ENCODE results near the gene ZNF410. TPM values are rescaled to one million over a fixed set of nuclear protein-coding genes. Genes with fewer than 3 reads are reported as not detected.
"Not testable (repeated sequence)": the region's sequence is repeated elsewhere in the genome, so short reads cannot be mapped to it uniquely, and the experiment has no call there.

The ZNF410 gene, protein sequence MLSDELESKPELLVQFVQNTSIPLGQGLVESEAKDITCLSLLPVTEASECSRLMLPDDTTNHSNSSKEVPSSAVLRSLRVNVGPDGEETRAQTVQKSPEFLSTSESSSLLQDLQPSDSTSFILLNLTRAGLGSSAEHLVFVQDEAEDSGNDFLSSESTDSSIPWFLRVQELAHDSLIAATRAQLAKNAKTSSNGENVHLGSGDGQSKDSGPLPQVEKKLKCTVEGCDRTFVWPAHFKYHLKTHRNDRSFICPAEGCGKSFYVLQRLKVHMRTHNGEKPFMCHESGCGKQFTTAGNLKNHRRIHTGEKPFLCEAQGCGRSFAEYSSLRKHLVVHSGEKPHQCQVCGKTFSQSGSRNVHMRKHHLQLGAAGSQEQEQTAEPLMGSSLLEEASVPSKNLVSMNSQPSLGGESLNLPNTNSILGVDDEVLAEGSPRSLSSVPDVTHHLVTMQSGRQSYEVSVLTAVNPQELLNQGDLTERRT
- 10 to 100 TPM; 44.6 to 55.3 (median 48.1) TPM for polyA plus RNA-seq (ENCODE audit: insufficient read depth in 1 of 5, insufficient read length in 5 of 5, low replicate concordance in 1 of 5)
- long read RNA-seq, donor 1, transcript ZNF410-211 (12 exons, 2,601 nt), result major isoform, 7 of 10 reads
- long read RNA-seq, donor 1, partial matches to known transcripts, result 0 of 10 reads
- long read RNA-seq, donor 1, other reads (novel, unspliced or antisense), result 0 of 10 reads
- long read RNA-seq, donor 2, partial matches to known transcripts, result 0 of 4 reads
- long read RNA-seq, donor 2, other reads (novel, unspliced or antisense), result 0 of 4 reads
- long read RNA-seq, donor 3, partial matches to known transcripts, result 6 of 10 reads
- long read RNA-seq, donor 3, other reads (novel, unspliced or antisense), result 0 of 10 reads
- long read RNA-seq, donor 4, partial matches to known transcripts, result 0 of 3 reads
- long read RNA-seq, donor 4, other reads (novel, unspliced or antisense), result 0 of 3 reads
- long read RNA-seq, donor 5, transcript ZNF410-211 (12 exons, 2,601 nt), result major isoform, 5 of 5 reads
- long read RNA-seq, donor 5, partial matches to known transcripts, result 0 of 5 reads
- long read RNA-seq, donor 5, other reads (novel, unspliced or antisense), result 0 of 5 reads
- long read RNA-seq, donor 6, transcript ZNF410-211 (12 exons, 2,601 nt), result major isoform, 7 of 9 reads
- long read RNA-seq, donor 6, partial matches to known transcripts, result 0 of 9 reads
- long read RNA-seq, donor 6, other reads (novel, unspliced or antisense), result 0 of 9 reads
- long read RNA-seq, donor 7, transcript ZNF410-211 (12 exons, 2,601 nt), result major isoform, 6 of 7 reads
- long read RNA-seq, donor 7, partial matches to known transcripts, result 0 of 7 reads
- long read RNA-seq, donor 7, other reads (novel, unspliced or antisense), result 0 of 7 reads
- long read RNA-seq, donor 8, partial matches to known transcripts, result 0 of 4 reads
- long read RNA-seq, donor 8, other reads (novel, unspliced or antisense), result 0 of 4 reads

DNA sequence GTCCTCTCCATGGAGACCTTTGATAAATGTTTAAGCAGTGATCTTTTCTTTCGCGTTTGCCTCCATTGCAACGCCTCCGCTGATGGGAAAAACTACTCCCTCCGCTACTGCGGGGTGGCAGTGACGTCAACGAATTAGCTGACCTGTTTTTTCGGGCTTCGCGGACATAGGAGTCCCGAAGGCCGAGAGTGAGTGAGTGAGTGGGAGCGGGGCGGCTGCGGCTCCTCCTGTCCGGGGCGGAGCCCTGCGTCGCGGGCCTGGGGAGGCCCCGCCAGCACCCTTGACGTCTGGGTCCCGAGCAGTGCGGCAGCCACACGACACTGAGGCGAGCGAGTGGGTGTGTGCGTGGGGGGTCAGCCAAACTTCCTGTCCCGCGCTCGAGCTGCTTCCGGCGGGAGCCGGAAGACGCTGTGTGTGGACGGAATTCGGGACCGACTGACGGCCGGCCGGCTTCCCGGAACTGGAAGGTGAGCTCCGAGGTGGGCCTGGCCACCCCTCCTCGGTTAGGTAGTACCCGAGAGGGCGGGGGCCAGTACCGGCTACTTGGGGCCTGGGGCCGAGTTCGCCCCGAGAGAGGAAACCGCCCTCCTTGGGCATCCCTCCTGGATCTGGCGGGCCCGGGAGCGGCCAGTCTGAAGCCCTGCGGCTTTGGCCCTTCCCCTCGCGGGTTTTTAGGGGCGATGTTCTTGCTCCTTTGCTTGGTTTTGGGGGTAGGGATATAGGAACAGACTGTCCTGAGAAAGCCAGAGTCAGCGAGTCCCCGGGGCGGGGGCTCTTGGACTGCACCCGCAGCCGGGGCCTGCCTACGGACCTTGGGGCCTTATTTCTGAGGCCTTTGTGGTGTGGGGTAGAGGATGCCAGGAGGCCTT, at the start of gene ZNF410:
Gene ZNF410 (plus strand): TSS at position 411 of the 869 bp plus-strand sequence. CDS start 5,317 bp downstream, outside the sequence.
- DNase-seq, result peak; percentile 94 to 95

DNA sequence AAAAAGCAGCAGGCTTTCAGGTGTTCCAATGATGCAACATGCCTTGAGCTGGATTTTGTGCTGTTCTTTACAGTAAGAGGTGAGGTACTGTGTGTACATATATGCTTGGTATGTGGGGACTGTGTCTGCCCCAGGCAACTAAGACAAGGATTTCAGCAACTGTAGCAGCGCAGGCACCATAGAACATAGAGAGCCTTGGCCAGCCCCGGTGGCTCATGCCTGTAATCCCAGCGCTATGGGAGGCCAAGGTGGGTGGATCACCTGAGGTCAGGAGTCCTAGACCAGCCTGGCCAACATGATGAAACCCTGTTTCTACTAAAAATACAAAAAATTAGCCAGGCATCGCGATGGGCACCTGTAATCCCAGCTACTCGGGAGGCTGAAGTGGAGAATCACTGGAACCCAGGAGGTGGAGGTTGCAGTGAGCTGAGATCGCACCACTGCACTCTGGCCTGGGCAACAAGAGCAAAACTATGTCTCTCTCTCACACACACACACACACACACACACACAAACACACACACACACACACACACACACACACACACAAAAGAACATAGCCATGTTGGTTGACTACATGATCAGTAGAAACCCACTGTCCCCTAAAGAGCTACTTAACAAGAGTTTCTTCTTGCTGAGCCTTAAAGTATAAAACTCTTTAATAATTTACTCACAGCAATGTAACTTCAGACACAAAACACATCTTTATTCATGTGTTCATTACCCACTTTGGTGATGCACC, 48.2 kb upstream of the ZNF410 start:
- not testable (repeated sequence) for DNase-seq

GRCh38 chr14:73842201-73842600, 44.5 kb upstream of the ZNF410 start:
- DNase-seq, result no peak

- DNase-seq, result no peak
These were observed 43.8 kb upstream of the ZNF410 start for GRCh38 chr14:73842851-73843250.

GRCh38 chr14:73843296-73843695, 43.4 kb upstream of the ZNF410 start:
- no peak for DNase-seq

DNA sequence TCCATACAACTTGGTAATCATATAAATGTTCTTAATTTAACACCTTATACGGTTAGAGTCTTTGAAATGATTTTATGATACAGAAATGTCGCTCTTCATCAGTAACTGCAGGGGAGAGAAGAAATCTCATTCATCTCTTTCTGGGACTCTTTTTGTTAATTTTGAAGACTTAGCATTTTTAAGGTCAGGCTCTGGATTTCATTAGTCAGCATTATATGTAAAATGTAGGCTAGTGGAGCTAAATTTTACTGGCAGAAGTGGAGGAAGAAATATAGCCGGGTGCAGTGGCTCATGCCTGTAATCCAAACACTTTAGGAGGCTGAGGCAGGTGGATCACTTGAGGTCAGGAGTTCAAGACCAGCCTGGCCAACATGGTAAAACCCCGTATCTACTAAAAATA, 39.7 kb upstream of the ZNF410 start:
- no peak for DNase-seq

DNA sequence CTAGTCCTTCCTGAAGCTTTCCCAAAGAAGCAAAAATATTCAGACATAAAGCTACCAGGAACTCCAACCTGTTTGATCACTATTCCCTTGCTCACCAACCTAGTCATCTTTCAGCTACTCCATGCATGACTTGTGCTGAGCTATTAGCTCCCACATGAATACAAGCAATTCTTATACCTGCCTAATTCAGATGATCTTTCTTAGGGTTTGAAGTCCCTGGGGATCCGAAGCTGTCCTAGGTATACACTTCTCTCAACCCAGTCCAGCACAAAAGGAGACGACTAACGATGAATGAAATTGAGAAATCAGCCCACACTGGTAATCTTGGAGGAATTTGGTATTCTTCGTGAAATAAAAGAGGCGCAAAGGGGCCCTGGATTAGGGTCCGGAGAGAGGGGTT, 35.7 kb upstream of the ZNF410 start:
- no peak for DNase-seq

- DNase-seq, result peak; percentile 97 to 98
These were observed 34.9 kb upstream of the ZNF410 start, which contains the start of gene PTGR2 for GRCh38 chr14:73851567-73852382. Gene PTGR2 (plus strand): TSS chr14:73851831. CDS start chr14:73858863, 7,032 bp downstream.

- DNase-seq, result no peak
These were observed 27.5 kb upstream of the ZNF410 start for GRCh38 chr14:73859145-73859544.

DNA sequence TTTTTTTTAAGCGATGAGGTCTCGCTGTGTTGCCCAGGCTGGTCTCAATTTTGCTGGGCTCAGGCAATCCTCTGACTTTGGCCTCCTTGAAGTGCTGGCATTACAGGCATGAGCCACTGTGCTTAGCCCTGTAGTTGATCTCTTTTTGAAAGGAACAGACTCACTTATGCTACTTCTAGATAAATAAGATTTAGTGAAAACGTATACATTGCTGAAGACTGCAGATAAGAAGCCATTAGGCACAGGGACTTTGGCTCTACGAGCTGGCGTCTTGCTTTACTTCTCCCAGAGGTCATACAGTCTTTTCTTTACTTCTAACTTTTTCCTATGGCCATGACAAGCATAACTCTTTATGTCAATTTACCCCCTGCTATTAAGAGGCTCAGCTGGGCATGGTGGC, 25.6 kb upstream of the ZNF410 start:
- no peak for DNase-seq

DNA sequence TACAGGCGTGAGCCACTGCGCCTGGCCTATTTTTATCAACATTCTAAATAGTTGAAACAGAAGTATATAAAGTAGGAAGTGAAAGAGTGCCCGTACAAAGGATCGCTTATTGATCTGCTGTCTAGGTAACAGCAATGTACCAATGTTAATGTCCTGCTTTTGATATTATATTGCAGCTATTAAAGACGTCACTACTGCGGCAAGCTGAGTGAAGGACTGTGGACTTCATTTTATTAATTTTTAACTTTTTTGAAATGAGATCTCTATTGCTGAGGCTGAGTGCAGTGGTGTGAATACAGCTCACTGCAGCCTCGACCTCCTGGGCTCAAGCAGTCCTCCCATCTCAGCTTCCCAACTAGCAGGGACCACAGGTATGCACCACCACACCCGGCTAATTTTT, 24.2 kb upstream of the ZNF410 start:
- DNase-seq, result no peak

- DNase-seq, result no peak
These were observed 23.4 kb upstream of the ZNF410 start for GRCh38 chr14:73863209-73863608.

DNA sequence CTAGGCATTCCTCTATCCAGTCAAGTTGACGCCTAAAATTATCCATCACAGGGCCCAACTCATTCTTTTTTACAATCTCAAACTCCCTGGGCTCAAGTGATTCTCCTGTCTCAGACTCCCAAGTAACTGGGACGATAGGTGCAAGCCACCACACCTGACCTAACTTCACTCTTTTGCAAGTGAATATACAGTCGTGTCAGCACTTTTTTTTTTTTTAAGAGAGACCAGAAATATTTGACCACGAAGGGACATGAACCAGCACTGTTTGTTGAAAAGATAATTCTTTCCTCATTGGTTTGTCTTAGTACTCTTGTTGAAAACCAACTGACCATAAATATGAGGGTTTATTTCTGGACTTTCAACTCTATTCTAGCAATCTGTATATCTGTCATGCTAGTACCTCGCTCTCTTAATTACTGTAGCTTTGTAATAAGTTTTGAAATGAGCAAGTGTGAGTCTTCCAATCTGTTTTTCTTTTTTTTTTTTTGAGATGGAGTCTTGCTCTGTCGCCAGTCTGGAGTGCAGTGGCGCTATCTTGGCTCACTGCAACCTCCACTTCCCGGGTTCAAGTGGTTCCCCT, 21.0 kb upstream of the ZNF410 start:
- DNase-seq, result no peak

GRCh38 chr14:73869754-73870153, 16.9 kb upstream of the ZNF410 start:
- not testable (repeated sequence) for DNase-seq

DNA sequence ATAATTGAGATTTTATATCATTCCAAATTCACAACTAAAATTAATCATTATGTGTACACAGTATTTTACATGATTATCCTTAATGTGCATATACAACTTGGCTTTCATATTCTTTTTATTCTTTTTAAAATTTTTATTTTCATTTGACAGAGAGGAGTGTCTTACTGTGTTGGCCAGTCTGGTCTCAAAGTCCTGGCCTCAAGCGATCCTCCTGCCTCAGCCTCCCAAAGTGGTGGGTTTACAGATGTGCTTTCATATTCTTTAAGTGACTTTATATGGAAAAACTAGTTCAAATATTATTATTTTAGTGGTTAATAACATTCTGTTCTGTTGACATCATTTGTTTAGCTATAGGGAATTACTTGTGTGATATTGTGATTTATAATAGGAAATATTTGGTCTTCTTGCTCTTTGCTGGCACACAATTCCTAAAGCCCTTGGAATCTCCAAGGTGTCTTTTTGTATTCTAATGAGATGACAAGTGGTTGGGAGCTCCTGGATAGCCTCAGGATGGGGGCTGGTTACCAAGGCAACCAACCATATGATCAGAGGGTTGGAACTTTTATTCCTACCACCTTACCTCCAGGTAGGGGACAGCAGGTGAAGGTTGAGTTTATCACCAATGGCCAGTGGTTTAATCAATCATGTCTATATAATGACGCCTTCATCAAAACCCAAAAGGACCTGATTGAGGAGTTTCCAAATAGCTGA, 16.0 kb upstream of the ZNF410 start:
- no peak for DNase-seq

DNA sequence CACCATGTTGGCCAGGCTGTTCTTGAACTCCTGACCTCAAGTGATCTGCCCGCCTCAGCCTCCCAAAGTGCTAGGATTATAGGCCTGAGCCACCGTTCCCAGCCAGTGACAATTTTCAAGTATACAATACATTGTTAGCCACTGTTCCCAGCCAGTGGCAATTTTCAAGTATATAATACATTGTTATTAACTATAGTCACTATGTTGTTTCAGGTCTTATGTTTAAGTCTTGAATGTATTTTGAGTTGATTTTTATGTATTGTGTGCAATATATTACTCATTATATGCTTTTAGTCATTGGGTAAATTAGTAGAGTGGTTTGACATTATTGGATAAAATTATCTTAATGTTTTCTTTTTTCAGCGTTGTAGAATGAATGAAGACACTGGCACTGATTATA, 13.0 kb upstream of the ZNF410 start:
- no peak for DNase-seq

GRCh38 chr14:73877790-73878189, 8.9 kb upstream of the ZNF410 start:
- DNase-seq, result no peak

DNA sequence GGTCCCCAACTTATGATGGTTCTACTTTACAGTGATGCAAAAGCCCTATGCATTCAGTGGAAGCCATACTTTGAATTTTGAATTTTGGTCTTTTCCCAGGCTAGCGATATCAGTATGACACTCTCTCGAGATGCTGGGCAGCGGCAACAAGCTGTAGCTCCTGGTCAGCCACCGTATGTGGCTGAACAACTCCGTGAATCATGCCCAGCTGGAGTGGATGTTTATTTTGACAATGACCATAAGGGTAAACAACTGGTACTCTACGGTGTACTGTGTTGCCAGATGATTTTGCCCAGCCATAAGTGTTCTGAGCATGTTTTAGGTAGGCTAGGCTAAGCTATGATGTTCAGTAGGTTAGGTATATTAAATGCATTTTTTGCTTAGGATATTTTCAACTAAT, 8.2 kb upstream of the ZNF410 start:
- no peak for DNase-seq
